B cell (primary cell): ENCODE measurements around the gene STPG1. TPM values are rescaled to one million over a fixed set of nuclear protein-coding genes. Genes with fewer than 3 reads are reported as not detected.

Experiments used
- ATAC-seq: fragments of 200-7000 bp; cut with Tn5 transposase; one replicate; pipeline ENCODE4 v1.10.0; 2021; ENCODE audit warnings: low read depth, mild to moderate bottlenecking, moderate number of reproducible peaks, moderate library complexity
- CTCF ChIA-PET: fragments of 350-600 bp; sonication (Branson Sonifier 250); formaldehyde crosslinking; loops from one replicate; lab custom pipeline; 2021; ENCODE audit warnings: antibody characterized with exemption, inconsistent platforms; lab: Charles Lee
- POLR2A ChIA-PET: fragments of 350-600 bp; sonication (Branson Sonifier 250); formaldehyde crosslinking; loops from one replicate; lab custom pipeline; 2021; ENCODE audit warnings: antibody characterized with exemption; lab: Charles Lee
- DNase-seq: peaks from one replicate; pipeline ENCODE4 v3.0.0; 2013
- H2AFZ ChIP-seq: 2 replicates; pipeline ENCODE4 v1.6.1; 2012; ENCODE audit warnings: mild to moderate bottlenecking, low read depth, low read length; ENCODE audit not compliant: insufficient read depth, poor library complexity, severe bottlenecking
- H3K27ac ChIP-seq, 2 donors: 1 replicate in 1 of 2; 2 replicates in 1 of 2; pipeline ENCODE4 v1.5.1; 2012 to 2013; ENCODE audit warnings: low read length in 2 of 2, mild to moderate bottlenecking in 2 of 2, moderate library complexity in 1 of 2
- H3K27me3 ChIP-seq, 4 experiments: fragments of 200-600 bp in 1 of 4; sonication (generic) in 1 of 4; replicated peaks in 1 of 4; 1 replicate in 2 of 4; 2 replicates in 2 of 4; pipeline versions ENCODE4 v1.6.1 to v1.7.0; 2013 to 2016; ENCODE audit warnings: low read length in 3 of 4, mild to moderate bottlenecking in 2 of 4, mixed read lengths in 1 of 4, moderate library complexity in 1 of 4; ENCODE audit not compliant: insufficient read depth in 4 of 4, control insufficient read depth in 3 of 4; ENCODE audit errors: control extremely low read depth in 1 of 4
- H3K36me3 ChIP-seq, 2 experiments: replicated peaks in 1 of 2; 1 replicate in 1 of 2; 2 replicates in 1 of 2; pipeline versions ENCODE4 v1.6.1 to v1.7.1; 2013; ENCODE audit warnings: low read length in 1 of 2; ENCODE audit not compliant: insufficient read depth in 2 of 2, control insufficient read depth in 1 of 2; ENCODE audit errors: control extremely low read depth in 1 of 2, extremely low read depth in 1 of 2
- H3K4me1 ChIP-seq, 2 donors: fragments of 200-600 bp in 1 of 2; sonication (generic) in 1 of 2; 1 replicate in 1 of 2; 2 replicates in 1 of 2; pipeline versions ENCODE4 v1.5.1 to v1.6.1; 2013 to 2017; ENCODE audit warnings: low read length in 2 of 2; ENCODE audit not compliant: control insufficient read depth in 2 of 2, insufficient read depth in 2 of 2
- H3K4me2 ChIP-seq: replicated peaks from 2 replicates; pipeline ENCODE3; 2012; ENCODE audit warnings: mild to moderate bottlenecking, low read depth, low read length; ENCODE audit not compliant: poor library complexity, severe bottlenecking
- H3K4me3 ChIP-seq, 5 experiments: fragments of 200-600 bp in 1 of 5; sonication (generic) in 1 of 5; 1 replicate in 3 of 5; 2 replicates in 2 of 5; pipeline versions ENCODE4 v1.5.1 to v1.7.0; 2011 to 2016; ENCODE audit warnings: low read length in 4 of 5, mild to moderate bottlenecking in 4 of 5, low read depth in 2 of 5, control low read depth in 1 of 5, moderate library complexity in 1 of 5; ENCODE audit not compliant: insufficient read depth in 1 of 5; ENCODE audit errors: control extremely low read depth in 1 of 5, extremely low read depth in 1 of 5
- H3K79me2 ChIP-seq: fragments of 200-600 bp; sonication (generic); one replicate; pipeline ENCODE4 v1.6.0; 2016; ENCODE audit warnings: low read length; ENCODE audit not compliant: control insufficient read depth, insufficient read depth
- H3K9ac ChIP-seq: fragments of 200-600 bp; sonication (generic); 2 replicates; pipeline ENCODE4 v1.6.1; 2017; ENCODE audit warnings: mild to moderate bottlenecking, low read length, moderate library complexity
- H3K9me3 ChIP-seq, 3 donors: one replicate each; pipeline versions ENCODE4 v1.6.1 to v1.7.1; 2013; ENCODE audit warnings: low read length in 2 of 3; ENCODE audit not compliant: control insufficient read depth in 2 of 3, insufficient read depth in 1 of 3; ENCODE audit errors: control extremely low read depth in 1 of 3
- H4K20me1 ChIP-seq: 2 replicates; pipeline ENCODE4 v1.6.0; 2012; ENCODE audit warnings: mild to moderate bottlenecking, low read length; ENCODE audit not compliant: insufficient read depth, control insufficient read depth, poor library complexity, severe bottlenecking
- H3K27ac Mint-ChIP-seq: one replicate; pipeline ENCODE4 v1.8.0; 2021; ENCODE audit warnings: mixed read lengths
- H3K27me3 Mint-ChIP-seq: one replicate; pipeline ENCODE4 v1.8.0; 2021; ENCODE audit warnings: mixed read lengths
- H3K4me1 Mint-ChIP-seq: one replicate; pipeline ENCODE4 v1.8.0; 2021; ENCODE audit warnings: mixed read lengths
- H3K4me3 Mint-ChIP-seq: one replicate; pipeline ENCODE4 v1.8.0; 2021; ENCODE audit warnings: mixed read lengths
- H3K9me3 Mint-ChIP-seq: one replicate; pipeline ENCODE4 v1.8.0; 2022; ENCODE audit warnings: mixed read lengths; ENCODE audit not compliant: insufficient read depth
- EZH2 ChIP-seq: IDR thresholded peaks from 2 replicates; pipeline ENCODE4 v1.6.1; 2012; ENCODE audit warnings: borderline replicate concordance, low read depth, mild to moderate bottlenecking, moderate library complexity, low read length; ENCODE audit not compliant: insufficient read depth, poor library complexity, severe bottlenecking
- WGBS: methylation state at CpG from one replicate; pipeline ENCODE4 v1.1.5; 2013; ENCODE audit warnings: missing lambda C conversion rate; ENCODE audit not compliant: insufficient coverage; 5-methylcytosine and 5-hydroxymethylcytosine counted together
- intact Hi-C: fragments of 100-400 bp; cut with micrococcal nuclease; formaldehyde crosslinking; loops from one replicate; pipeline ENCODE4 v1.10.0; 2022
- polyA plus RNA-seq: library from polyadenylated mRNA; depleted of rRNA; stranded (reverse); fragments of >200 nt; gene quantifications from 2 replicates; pipeline ENCODE4 v1.2.3, GENCODE V29; 2012
- total RNA-seq, 2 donors: library from RNA; stranded (reverse); fragments of 120-200 nt in 1 of 2; gene quantifications; 1 replicate in 1 of 2; 2 replicates in 1 of 2; pipeline versions ENCODE4 v1.2.3 to v1.2.4, GENCODE V29; 2013 to 2022
- TF ChIP-seq, protein P1 (sequence below): fragments of 200-600 bp; IDR thresholded peaks from one replicate; pipeline ENCODE4 v1.8.0; 2022; ENCODE audit warnings: antibody characterized with exemption, mild to moderate bottlenecking

Gene STPG1
- total and polyA plus RNA-seq, 2 donors (not counting 1 experiment from before 2014, with no cell fraction given): 4.6 to 6.1 TPM

- ATAC-seq: no peak
- TF ChIP-seq, protein P1, sequence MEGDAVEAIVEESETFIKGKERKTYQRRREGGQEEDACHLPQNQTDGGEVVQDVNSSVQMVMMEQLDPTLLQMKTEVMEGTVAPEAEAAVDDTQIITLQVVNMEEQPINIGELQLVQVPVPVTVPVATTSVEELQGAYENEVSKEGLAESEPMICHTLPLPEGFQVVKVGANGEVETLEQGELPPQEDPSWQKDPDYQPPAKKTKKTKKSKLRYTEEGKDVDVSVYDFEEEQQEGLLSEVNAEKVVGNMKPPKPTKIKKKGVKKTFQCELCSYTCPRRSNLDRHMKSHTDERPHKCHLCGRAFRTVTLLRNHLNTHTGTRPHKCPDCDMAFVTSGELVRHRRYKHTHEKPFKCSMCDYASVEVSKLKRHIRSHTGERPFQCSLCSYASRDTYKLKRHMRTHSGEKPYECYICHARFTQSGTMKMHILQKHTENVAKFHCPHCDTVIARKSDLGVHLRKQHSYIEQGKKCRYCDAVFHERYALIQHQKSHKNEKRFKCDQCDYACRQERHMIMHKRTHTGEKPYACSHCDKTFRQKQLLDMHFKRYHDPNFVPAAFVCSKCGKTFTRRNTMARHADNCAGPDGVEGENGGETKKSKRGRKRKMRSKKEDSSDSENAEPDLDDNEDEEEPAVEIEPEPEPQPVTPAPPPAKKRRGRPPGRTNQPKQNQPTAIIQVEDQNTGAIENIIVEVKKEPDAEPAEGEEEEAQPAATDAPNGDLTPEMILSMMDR: no peak
- TF ChIP-seq EZH2: no peak
- peaks cover 49% of the 10 kb centered on the region for H3K4me1 Mint-ChIP-seq
- peaks cover 26 to 36% of the 10 kb centered on the region in 2 donors for H3K4me1 ChIP-seq
- H3K27me3 Mint-ChIP-seq: no peaks in the 10 kb centered on the region
- intact Hi-C loops: loop anchor here (10.0 kb wide), 1 partner anchor 722 kb away; the partner anchor contains the start of gene RPL11
- no peaks in the 10 kb centered on the region for H3K27me3 ChIP-seq
- peaks cover 72% of the 10 kb centered on the region for H3K79me2 ChIP-seq
- peak overlapping the region; percentile 79 to 94 (median 86) for H3K4me3 ChIP-seq
- H3K36me3 ChIP-seq: peaks cover 1 to 32% of the 10 kb centered on the region in 2 experiments
- DNase-seq: peak; percentile 77
- H3K27ac Mint-ChIP-seq: peak overlapping the region; percentile 84
- 30% methylated on average over 7 of the region's 10 CpGs for WGBS
- H3K27ac ChIP-seq: peak overlapping the region; percentile 45 to 55
- H3K4me2 ChIP-seq: peak overlapping the region; percentile 88
- no peaks in the 10 kb centered on the region for H3K9me3 ChIP-seq
- ChIA-PET POLR2A (interaction anchor here (0.8 to 1.2 kb wide), 3 partner anchors 9 to 170 kb away, joined by 3 to 9 read pairs (median 5); no protein-coding TSS in a partner anchor), CTCF (interaction anchor here (1.0 to 9.4 kb wide), 11 partner anchors 10 to 606 kb away, joined by 3 to 133 read pairs (median 7); no protein-coding TSS in a partner anchor)
- H3K4me3 Mint-ChIP-seq: peak overlapping the region; percentile 92
- peak overlapping the region; percentile 88 for H3K9ac ChIP-seq
- H4K20me1 ChIP-seq: peaks cover 34% of the 10 kb centered on the region
- no peaks in the 10 kb centered on the region for H3K9me3 Mint-ChIP-seq
- H2AFZ ChIP-seq: peak overlapping the region; percentile 92
Observed at GRCh38 chr1:24416666-24417391, 3.2 kb upstream of the STPG1 start.
